HEK293T (cell line): Measurements from ENCODE around the gene FBXO7.

Experiments used
- ARNT ChIP-seq: fragments of 450-650 bp; IDR thresholded peaks from 2 replicates; pipeline ENCODE4 v1.6.1; 2017; ENCODE audit warnings: mild to moderate bottlenecking
- BHLHE40 ChIP-seq: fragments of 450-650 bp; IDR thresholded peaks from 2 replicates; pipeline ENCODE4 v1.6.1; 2016; ENCODE audit warnings: mild to moderate bottlenecking, moderate library complexity, borderline replicate concordance
- ELF4 ChIP-seq: fragments of 450-650 bp; IDR thresholded peaks from 2 replicates; pipeline ENCODE4 v1.6.1; 2017; ENCODE audit warnings: antibody characterized with exemption
- FOXK2 ChIP-seq: fragments of 450-650 bp; IDR thresholded peaks from 2 replicates; pipeline ENCODE4 v1.6.1; 2016; ENCODE audit warnings: mild to moderate bottlenecking
- FOXM1 ChIP-seq: fragments of 450-650 bp; IDR thresholded peaks from 2 replicates; pipeline ENCODE4 v1.6.1; 2017; ENCODE audit warnings: mild to moderate bottlenecking, borderline replicate concordance
- HDGF ChIP-seq: fragments of 450-650 bp; IDR thresholded peaks from 2 replicates; pipeline ENCODE4 v1.6.1; 2017; ENCODE audit warnings: antibody characterized with exemption, borderline replicate concordance
- NFRKB ChIP-seq: fragments of 450-650 bp; IDR thresholded peaks from 2 replicates; pipeline ENCODE4 v1.6.1; 2016; ENCODE audit warnings: mild to moderate bottlenecking, moderate library complexity
- SP1 ChIP-seq: fragments of 450-650 bp; IDR thresholded peaks from 2 replicates; pipeline ENCODE4 v1.6.1; 2017
- SUZ12 ChIP-seq: fragments of 450-650 bp; IDR thresholded peaks from 2 replicates; pipeline ENCODE4 v1.6.1; 2016; ENCODE audit warnings: mild to moderate bottlenecking

GRCh38 chr22:32493551-32493950 is 18.9 kb downstream of the FBXO7 start:
- no peak for TF ChIP-seq FOXK2
- no peak for TF ChIP-seq SUZ12
- no peak for TF ChIP-seq SP1
- no peak for TF ChIP-seq ARNT
- TF ChIP-seq BHLHE40 = no peak
- no peak for TF ChIP-seq NFRKB
- TF ChIP-seq HDGF = no peak
- no peak for TF ChIP-seq ELF4
- TF ChIP-seq FOXM1 = no peak
